GM19397 (cell line): ENCODE results near the gene WNK2.

Experiments
- ATAC-seq: cut with Tn5 transposase; IDR thresholded peaks from one replicate; pipeline ENCODE4 v1.9.1; 2021; ENCODE audit warnings: mild to moderate bottlenecking, moderate library complexity; ENCODE audit not compliant: unreplicated experiment

Gene WNK2

GRCh38 chr9:93198117-93198837 is 14.3 kb downstream of the WNK2 start:
- ATAC-seq = no peak

GRCh38 chr9:93198838-93199625 is 15.1 kb downstream of the WNK2 start:
- ATAC-seq = no peak

- no peak for ATAC-seq
Observed at GRCh38 chr9:93200449-93200742, 16.5 kb downstream of the WNK2 start.

- no peak for ATAC-seq
Observed at GRCh38 chr9:93200989-93201334, 17.0 kb downstream of the WNK2 start.

- ATAC-seq = no peak
Observed at GRCh38 chr9:93203026-93203717, 19.2 kb downstream of the WNK2 start.

GRCh38 chr9:93203718-93204469 is 20.0 kb downstream of the WNK2 start:
- ATAC-seq = no peak

GRCh38 chr9:93204470-93205043 is 20.6 kb downstream of the WNK2 start:
- ATAC-seq = no peak

- ATAC-seq = no peak
Observed at GRCh38 chr9:93205045-93205768, 21.3 kb downstream of the WNK2 start.

- ATAC-seq = no peak
Observed at GRCh38 chr9:93205896-93206575, 22.1 kb downstream of the WNK2 start.

- no peak for ATAC-seq
Observed at GRCh38 chr9:93206576-93207155, 22.7 kb downstream of the WNK2 start.

GRCh38 chr9:93207326-93207814 is 23.4 kb downstream of the WNK2 start:
- no peak for ATAC-seq

GRCh38 chr9:93207860-93208734 is 24.2 kb downstream of the WNK2 start:
- ATAC-seq = no peak

GRCh38 chr9:93209097-93209496 is 25.2 kb downstream of the WNK2 start:
- ATAC-seq = no peak

- no peak for ATAC-seq
Observed at GRCh38 chr9:93209576-93210323, 25.8 kb downstream of the WNK2 start.

GRCh38 chr9:93210324-93210973 is 26.5 kb downstream of the WNK2 start:
- no peak for ATAC-seq

- ATAC-seq = no peak
Observed at GRCh38 chr9:93210974-93211653, 27.2 kb downstream of the WNK2 start.

- ATAC-seq = no peak
Observed at GRCh38 chr9:93211654-93212001, 27.7 kb downstream of the WNK2 start.
